Fibroblast of lung (primary cell): ENCODE data around the gene HCN2.

Experiments
- EZH2 ChIP-seq: IDR thresholded peaks from 2 replicates; pipeline ENCODE4 v1.5.1; 2012; ENCODE audit warnings: low read length, control low read depth, mild to moderate bottlenecking; ENCODE audit errors: missing control alignments
- TF ChIP-seq, protein P1 (sequence below), 2 donors: IDR thresholded peaks in 1 of 2; conservative IDR thresholded peaks in 1 of 2; 1 replicate in 1 of 2; 2 replicates in 1 of 2; pipeline ENCODE4 v1.5.1; 2011 to 2012; ENCODE audit warnings: low read length in 2 of 2, control low read depth in 1 of 2, inconsistent platforms in 1 of 2, low read depth in 1 of 2, mild to moderate bottlenecking in 1 of 2

- TF ChIP-seq, protein P1, sequence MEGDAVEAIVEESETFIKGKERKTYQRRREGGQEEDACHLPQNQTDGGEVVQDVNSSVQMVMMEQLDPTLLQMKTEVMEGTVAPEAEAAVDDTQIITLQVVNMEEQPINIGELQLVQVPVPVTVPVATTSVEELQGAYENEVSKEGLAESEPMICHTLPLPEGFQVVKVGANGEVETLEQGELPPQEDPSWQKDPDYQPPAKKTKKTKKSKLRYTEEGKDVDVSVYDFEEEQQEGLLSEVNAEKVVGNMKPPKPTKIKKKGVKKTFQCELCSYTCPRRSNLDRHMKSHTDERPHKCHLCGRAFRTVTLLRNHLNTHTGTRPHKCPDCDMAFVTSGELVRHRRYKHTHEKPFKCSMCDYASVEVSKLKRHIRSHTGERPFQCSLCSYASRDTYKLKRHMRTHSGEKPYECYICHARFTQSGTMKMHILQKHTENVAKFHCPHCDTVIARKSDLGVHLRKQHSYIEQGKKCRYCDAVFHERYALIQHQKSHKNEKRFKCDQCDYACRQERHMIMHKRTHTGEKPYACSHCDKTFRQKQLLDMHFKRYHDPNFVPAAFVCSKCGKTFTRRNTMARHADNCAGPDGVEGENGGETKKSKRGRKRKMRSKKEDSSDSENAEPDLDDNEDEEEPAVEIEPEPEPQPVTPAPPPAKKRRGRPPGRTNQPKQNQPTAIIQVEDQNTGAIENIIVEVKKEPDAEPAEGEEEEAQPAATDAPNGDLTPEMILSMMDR (conservative IDR thresholded peaks at IDR 0.05 in 1 of 2, IDR thresholded peaks at IDR 0.05 in 1 of 2; ENCODE audit: low read depth in 1 of 2, low read length in 2 of 2): no peak
- no peak for TF ChIP-seq EZH2
Observed at GRCh38 chr19:662207-662961, 72.7 kb downstream of the HCN2 start.
